Measurements from ENCODE around the gene C1orf167. TPM values are rescaled to one million over a fixed set of nuclear protein-coding genes. Genes with fewer than 3 reads are reported as not detected.

Gene C1orf167
- total and polyA plus RNA-seq, 2 donors (not counting 1 experiment from before 2014, with no cell fraction given), result not detected

- Histone ChIP-seq H3K79me2 (ENCODE audit: control insufficient read depth, insufficient read depth, low read length) (peaks cover 3% of the 10 kb centered on the region), H2AFZ (ENCODE audit: insufficient read depth, low read depth, low read length, poor library complexity, severe bottlenecking) (no peak overlapping the region), H3K36me3 (replicated peaks in 1 of 2; ENCODE audit: control extremely low read depth in 1 of 2, control insufficient read depth in 1 of 2, extremely low read depth in 1 of 2, insufficient read depth in 2 of 2, low read length in 1 of 2) (peaks cover 0 to 90% of the 10 kb centered on the region in 2 experiments), H3K4me1 (ENCODE audit: control insufficient read depth in 2 of 2, insufficient read depth in 2 of 2, low read length in 2 of 2) (no peaks in the 10 kb centered on the region), H4K20me1 (ENCODE audit: control insufficient read depth, insufficient read depth, low read length, poor library complexity, severe bottlenecking) (peaks cover 3% of the 10 kb centered on the region), H3K9me3 (ENCODE audit: control extremely low read depth in 1 of 3, control insufficient read depth in 2 of 3, insufficient read depth in 1 of 3, low read length in 2 of 3) (no peaks in the 10 kb centered on the region), H3K4me2 (replicated peaks; ENCODE audit: low read depth, low read length, poor library complexity, severe bottlenecking) (no peak overlapping the region), H3K27ac (ENCODE audit: low read length in 2 of 2) (no peak overlapping the region), H3K4me3 (ENCODE audit: control extremely low read depth in 1 of 5, extremely low read depth in 1 of 5, insufficient read depth in 1 of 5, low read depth in 2 of 5, low read length in 4 of 5) (no peak overlapping the region), H3K27me3 (replicated peaks in 1 of 4; ENCODE audit: control extremely low read depth in 1 of 4, control insufficient read depth in 3 of 4, insufficient read depth in 4 of 4, low read length in 3 of 4) (no peaks in the 10 kb centered on the region), H3K9ac (ENCODE audit: low read length) (no peak overlapping the region)
- Mint-ChIP-seq H3K27me3 (no peaks in the 10 kb centered on the region), H3K9me3 (ENCODE audit: insufficient read depth) (no peaks in the 10 kb centered on the region), H3K4me1 (peaks cover 2% of the 10 kb centered on the region), H3K27ac (no peak overlapping the region), H3K4me3 (no peak overlapping the region)
- no peak for TF ChIP-seq CTCF (IDR thresholded peaks at IDR 0.05)
- TF ChIP-seq EZH2 (IDR thresholded peaks at IDR 0.05; ENCODE audit: borderline replicate concordance, insufficient read depth, low read depth, low read length, poor library complexity, severe bottlenecking), result no peak
- intact Hi-C loops (cut with micrococcal nuclease), result no loop called here
- DNase-seq (no peak), ATAC-seq (ENCODE audit: low read depth) (no peak)
- CTCF ChIA-PET, result interaction anchor here (1.5 kb wide), 1 partner anchor 134 kb away, joined by 3 read pairs; no protein-coding TSS in a partner anchor
- WGBS (ENCODE audit: insufficient coverage), result 94% methylated on average over 7 of the region's 8 CpGs
- POLR2A ChIA-PET, result interaction anchor here (0.7 kb wide), 1 partner anchor 19 kb away, joined by 4 read pairs; no protein-coding TSS in a partner anchor
Observed at GRCh38 chr1:11833497-11833896, 71.5 kb downstream of the C1orf167 start.

- Mint-ChIP-seq H3K4me1 (peaks cover 6% of the 10 kb centered on the region), H3K9me3 (ENCODE audit: insufficient read depth) (no peaks in the 10 kb centered on the region), H3K27me3 (no peaks in the 10 kb centered on the region), H3K27ac (no peak overlapping the region), H3K4me3 (no peak overlapping the region)
- Histone ChIP-seq H3K9me3 (ENCODE audit: control extremely low read depth in 1 of 3, control insufficient read depth in 2 of 3, insufficient read depth in 1 of 3, low read length in 2 of 3) (no peaks in the 10 kb centered on the region), H3K9ac (ENCODE audit: low read length) (no peak overlapping the region), H3K27ac (ENCODE audit: low read length in 2 of 2) (no peak overlapping the region), H3K4me2 (replicated peaks; ENCODE audit: low read depth, low read length, poor library complexity, severe bottlenecking) (no peak overlapping the region), H3K79me2 (ENCODE audit: control insufficient read depth, insufficient read depth, low read length) (peaks cover 3% of the 10 kb centered on the region), H3K36me3 (replicated peaks in 1 of 2; ENCODE audit: control extremely low read depth in 1 of 2, control insufficient read depth in 1 of 2, extremely low read depth in 1 of 2, insufficient read depth in 2 of 2, low read length in 1 of 2) (peaks cover 0 to 90% of the 10 kb centered on the region in 2 experiments), H3K27me3 (replicated peaks in 1 of 4; ENCODE audit: control extremely low read depth in 1 of 4, control insufficient read depth in 3 of 4, insufficient read depth in 4 of 4, low read length in 3 of 4) (no peaks in the 10 kb centered on the region), H2AFZ (ENCODE audit: insufficient read depth, low read depth, low read length, poor library complexity, severe bottlenecking) (no peak overlapping the region), H4K20me1 (ENCODE audit: control insufficient read depth, insufficient read depth, low read length, poor library complexity, severe bottlenecking) (peaks cover 7% of the 10 kb centered on the region), H3K4me3 (ENCODE audit: control extremely low read depth in 1 of 5, extremely low read depth in 1 of 5, insufficient read depth in 1 of 5, low read depth in 2 of 5, low read length in 4 of 5) (no peak overlapping the region), H3K4me1 (ENCODE audit: control insufficient read depth in 2 of 2, insufficient read depth in 2 of 2, low read length in 2 of 2) (no peaks in the 10 kb centered on the region)
- TF ChIP-seq EZH2 (IDR thresholded peaks at IDR 0.05; ENCODE audit: borderline replicate concordance, insufficient read depth, low read depth, low read length, poor library complexity, severe bottlenecking) (no peak), CTCF (IDR thresholded peaks at IDR 0.05) (no peak)
- CTCF ChIA-PET, result interaction anchor here (1.5 kb wide), 1 partner anchor 133 kb away, joined by 3 read pairs; no protein-coding TSS in a partner anchor
- POLR2A ChIA-PET, result interaction anchor here (0.7 kb wide), 1 partner anchor 19 kb away, joined by 4 read pairs; no protein-coding TSS in a partner anchor
- intact Hi-C loops (cut with micrococcal nuclease), result no loop called here
- WGBS (ENCODE audit: insufficient coverage), result 98% methylated on average over 13 of the region's 13 CpGs
- DNase-seq, result no peak
- no peak for ATAC-seq (ENCODE audit: low read depth)
Observed at GRCh38 chr1:11833900-11834299, 71.9 kb downstream of the C1orf167 start.
